Activated B cell treated with CpG ODN at 0.5 μM for 24 hours (primary cell): ENCODE results near the gene TMEM167A. TPM values are rescaled to one million over a fixed set of nuclear protein-coding genes. Genes with fewer than 3 reads are reported as not detected.

ENCODE experiments used
- ATAC-seq: fragments of 200-7000 bp; cut with Tn5 transposase; one replicate; pipeline ENCODE4 v1.10.0; 2021; ENCODE audit warnings: low read depth, mild to moderate bottlenecking, moderate library complexity
- CTCF ChIA-PET: fragments of 350-600 bp; sonication (Branson Sonifier 250); formaldehyde crosslinking; loops from one replicate; lab custom pipeline; 2021; ENCODE audit warnings: antibody characterized with exemption; lab: Charles Lee
- POLR2A ChIA-PET: fragments of 350-600 bp; sonication (Branson Sonifier 250); formaldehyde crosslinking; loops from one replicate; lab custom pipeline; 2021; ENCODE audit warnings: antibody characterized with exemption; lab: Charles Lee
- DNase-seq: peaks from one replicate; pipeline ENCODE4 v3.0.0; 2022
- H3K27ac Mint-ChIP-seq: one replicate; pipeline ENCODE4 v1.8.0; 2020; ENCODE audit warnings: mixed read lengths
- H3K27me3 Mint-ChIP-seq: one replicate; pipeline ENCODE4 v1.8.0; 2021; ENCODE audit warnings: mixed read lengths
- H3K36me3 Mint-ChIP-seq: one replicate; pipeline ENCODE4 v1.8.0; 2021; ENCODE audit warnings: low read depth, mixed read lengths
- H3K4me1 Mint-ChIP-seq: one replicate; pipeline ENCODE4 v1.8.0; 2021; ENCODE audit warnings: mixed read lengths
- H3K4me3 Mint-ChIP-seq: one replicate; pipeline ENCODE4 v1.8.0; 2020; ENCODE audit warnings: mild to moderate bottlenecking, mixed read lengths
- H3K9me3 Mint-ChIP-seq: one replicate; pipeline ENCODE4 v1.8.0; 2020; ENCODE audit warnings: mixed read lengths
- CTCF ChIP-seq: fragments of 200-600 bp; IDR thresholded peaks from one replicate; pipeline ENCODE4 v1.8.0; 2022; ENCODE audit warnings: antibody characterized with exemption, mild to moderate bottlenecking
- intact Hi-C: fragments of 100-400 bp; cut with micrococcal nuclease; formaldehyde crosslinking; loops from one replicate; pipeline ENCODE4 v1.15.1; 2024
- total RNA-seq: library from RNA; stranded (reverse); gene quantifications from 2 replicates; pipeline ENCODE4 v1.2.3, GENCODE V29; 2022

TMEM167A gene
- total RNA-seq, 1 donor from 2014 or later = 50.3 TPM

- no peak for ATAC-seq
- DNase-seq = no peak
- Mint-ChIP-seq H3K4me1 (peaks cover 12% of the 10 kb centered on the region), H3K36me3 (peaks cover 5% of the 10 kb centered on the region), H3K27me3 (no peaks in the 10 kb centered on the region), H3K9me3 (peaks cover 12% of the 10 kb centered on the region), H3K27ac (no peak overlapping the region), H3K4me3 (no peak overlapping the region)
- POLR2A ChIA-PET = no interaction called here
- CTCF ChIA-PET = no interaction called here
- no peak for TF ChIP-seq CTCF
- intact Hi-C loops = no loop called here
Observed at GRCh38 chr5:83096660-83097339, 19.6 kb upstream of the TMEM167A start.

DNA sequence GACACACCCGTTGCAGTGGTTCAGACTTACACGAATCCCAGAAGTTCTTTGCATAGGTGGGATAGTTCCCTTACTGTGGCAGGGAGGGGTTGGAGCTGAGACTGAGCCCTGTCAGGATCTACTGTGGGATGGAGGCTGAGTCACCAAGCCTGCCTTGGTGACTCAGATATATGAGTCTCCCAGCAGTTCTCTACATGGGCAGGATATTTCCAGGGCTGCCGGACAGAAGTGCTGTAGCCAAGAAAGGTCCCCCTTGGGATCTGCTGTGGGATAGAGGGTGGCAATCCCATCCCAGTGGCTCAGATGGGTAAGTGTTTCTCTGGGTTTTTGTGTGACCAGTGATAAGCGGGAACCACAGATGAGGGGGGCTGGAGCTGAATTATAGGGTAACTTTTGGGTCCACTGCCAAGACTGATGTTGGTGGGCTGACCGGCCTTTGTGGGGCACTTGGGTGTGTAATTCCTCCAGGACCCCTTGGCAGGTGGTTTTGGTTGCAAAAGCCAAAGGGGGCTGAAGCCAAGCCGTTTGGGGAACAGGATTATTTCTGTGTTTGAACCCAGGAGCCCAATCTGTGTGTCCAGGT is 18.9 kb upstream of the TMEM167A start:
- ChIA-PET POLR2A (no interaction called here), CTCF (no interaction called here)
- Mint-ChIP-seq H3K4me3 (no peak overlapping the region), H3K4me1 (peaks cover 13% of the 10 kb centered on the region), H3K36me3 (peaks cover 6% of the 10 kb centered on the region), H3K9me3 (peaks cover 12% of the 10 kb centered on the region), H3K27ac (no peak overlapping the region), H3K27me3 (no peaks in the 10 kb centered on the region)
- DNase-seq = no peak
- TF ChIP-seq CTCF = no peak
- intact Hi-C loops = no loop called here
- ATAC-seq = no peak

DNA sequence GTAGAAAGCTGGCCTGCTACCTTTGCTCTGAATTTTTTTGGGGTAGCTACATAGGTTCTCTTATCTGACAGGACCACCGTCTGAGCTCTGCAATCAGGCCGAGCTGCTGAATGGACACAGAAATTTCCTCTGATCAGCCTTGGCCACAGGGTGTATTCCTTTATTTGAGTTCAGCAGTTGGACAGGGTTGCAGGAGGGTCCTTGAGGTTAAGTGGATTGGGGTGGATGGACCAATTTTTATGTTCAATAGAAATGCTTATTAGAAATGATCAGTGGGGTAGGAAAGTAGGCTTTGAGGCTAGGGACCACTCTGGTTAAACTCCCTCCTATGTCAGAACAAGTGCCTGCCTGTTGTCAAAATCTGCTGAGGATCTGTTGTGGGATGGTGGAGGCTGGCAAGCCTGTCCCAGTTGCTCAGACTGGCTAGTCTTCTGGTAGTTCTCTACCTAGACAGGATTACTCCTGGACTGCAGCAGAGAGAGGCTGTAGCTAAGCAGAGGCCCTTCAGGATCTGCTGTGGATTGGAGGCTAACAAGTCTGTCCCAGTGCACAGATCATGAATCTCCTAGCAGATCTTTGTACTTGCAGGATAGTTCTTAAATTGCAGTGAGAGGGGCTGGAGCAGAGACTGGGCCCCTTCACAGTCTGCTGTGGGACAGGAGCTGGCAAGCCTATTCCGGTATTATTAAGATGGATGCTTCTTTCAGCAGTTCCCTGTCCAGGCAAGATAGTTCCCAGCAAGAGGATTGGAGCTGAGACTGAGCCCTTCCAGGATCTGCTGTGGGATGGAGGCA is 18.2 kb upstream of the TMEM167A start:
- Mint-ChIP-seq H3K27me3 (no peaks in the 10 kb centered on the region), H3K4me3 (no peak overlapping the region), H3K27ac (no peak overlapping the region), H3K9me3 (peaks cover 15% of the 10 kb centered on the region), H3K4me1 (peaks cover 13% of the 10 kb centered on the region), H3K36me3 (peaks cover 10% of the 10 kb centered on the region)
- intact Hi-C loops = no loop called here
- no peak for TF ChIP-seq CTCF
- ATAC-seq (no peak), DNase-seq (no peak)
- ChIA-PET CTCF (no interaction called here), POLR2A (interaction anchor here (1.4 kb wide), 1 partner anchor 18 kb away, joined by 3 read pairs; the partner anchor contains the start of genes TMEM167A and XRCC4)

DNA sequence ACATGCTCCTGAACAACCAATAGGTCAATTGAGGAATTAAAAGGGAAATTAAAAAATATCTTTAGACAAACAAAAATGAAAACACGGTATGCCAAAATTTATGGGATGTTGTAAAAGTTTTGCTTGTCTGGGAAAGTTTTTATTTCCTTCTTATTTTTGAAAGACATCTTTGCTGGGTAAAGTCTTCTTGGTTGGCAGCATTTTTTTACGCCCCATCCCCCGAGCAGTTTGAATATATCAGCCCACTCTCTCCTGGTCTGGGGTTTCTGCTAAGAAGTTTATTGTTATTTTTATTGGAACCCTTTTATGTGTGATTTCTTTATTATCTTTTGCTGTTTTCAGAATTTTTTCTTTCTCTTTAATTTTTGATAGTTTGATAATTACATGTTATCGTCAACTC is 16.5 kb upstream of the TMEM167A start:
- no peak for DNase-seq
- peaks cover 10% of the 10 kb centered on the region for H3K36me3 Mint-ChIP-seq
- H3K4me3 Mint-ChIP-seq = no peak overlapping the region
- peaks cover 13% of the 10 kb centered on the region for H3K4me1 Mint-ChIP-seq
- TF ChIP-seq CTCF = no peak
- intact Hi-C loops = no loop called here
- CTCF ChIA-PET = no interaction called here
- no peak for ATAC-seq
- no peaks in the 10 kb centered on the region for H3K27me3 Mint-ChIP-seq
- no peak overlapping the region for H3K27ac Mint-ChIP-seq
- POLR2A ChIA-PET = no interaction called here
- peaks cover 20% of the 10 kb centered on the region for H3K9me3 Mint-ChIP-seq

GRCh38 chr5:83092619-83093018 is 15.4 kb upstream of the TMEM167A start:
- H3K9me3 Mint-ChIP-seq = peaks cover 20% of the 10 kb centered on the region
- intact Hi-C loops = no loop called here
- ChIA-PET POLR2A (no interaction called here), CTCF (no interaction called here)
- TF ChIP-seq CTCF = no peak
- H3K4me1 Mint-ChIP-seq = peaks cover 13% of the 10 kb centered on the region
- H3K27ac Mint-ChIP-seq = no peak overlapping the region
- H3K27me3 Mint-ChIP-seq = no peaks in the 10 kb centered on the region
- ATAC-seq (no peak), DNase-seq (no peak)
- peaks cover 10% of the 10 kb centered on the region for H3K36me3 Mint-ChIP-seq
- H3K4me3 Mint-ChIP-seq = no peak overlapping the region
